HG03571 (cell line): Measurements from ENCODE around the gene ERVK3-1.
A peak's percentile ranks its signal among the peaks of the same experiment; 100 is the strongest.
"Not testable (repeated sequence)": the region's sequence is repeated elsewhere in the genome, so short reads cannot be mapped to it uniquely, and the experiment has no call there.

ENCODE experiments used
- ATAC-seq: cut with Tn5 transposase; IDR thresholded peaks from one replicate; pipeline ENCODE4 v1.9.1; 2021; ENCODE audit not compliant: unreplicated experiment

The ERVK3-1 gene

GRCh38 chr19:58338825-58339558 is 33.8 kb downstream of the ERVK3-1 start:
- no peak for ATAC-seq

GRCh38 chr19:58345558-58345957 is 40.4 kb downstream of the ERVK3-1 start:
- no peak for ATAC-seq

DNA sequence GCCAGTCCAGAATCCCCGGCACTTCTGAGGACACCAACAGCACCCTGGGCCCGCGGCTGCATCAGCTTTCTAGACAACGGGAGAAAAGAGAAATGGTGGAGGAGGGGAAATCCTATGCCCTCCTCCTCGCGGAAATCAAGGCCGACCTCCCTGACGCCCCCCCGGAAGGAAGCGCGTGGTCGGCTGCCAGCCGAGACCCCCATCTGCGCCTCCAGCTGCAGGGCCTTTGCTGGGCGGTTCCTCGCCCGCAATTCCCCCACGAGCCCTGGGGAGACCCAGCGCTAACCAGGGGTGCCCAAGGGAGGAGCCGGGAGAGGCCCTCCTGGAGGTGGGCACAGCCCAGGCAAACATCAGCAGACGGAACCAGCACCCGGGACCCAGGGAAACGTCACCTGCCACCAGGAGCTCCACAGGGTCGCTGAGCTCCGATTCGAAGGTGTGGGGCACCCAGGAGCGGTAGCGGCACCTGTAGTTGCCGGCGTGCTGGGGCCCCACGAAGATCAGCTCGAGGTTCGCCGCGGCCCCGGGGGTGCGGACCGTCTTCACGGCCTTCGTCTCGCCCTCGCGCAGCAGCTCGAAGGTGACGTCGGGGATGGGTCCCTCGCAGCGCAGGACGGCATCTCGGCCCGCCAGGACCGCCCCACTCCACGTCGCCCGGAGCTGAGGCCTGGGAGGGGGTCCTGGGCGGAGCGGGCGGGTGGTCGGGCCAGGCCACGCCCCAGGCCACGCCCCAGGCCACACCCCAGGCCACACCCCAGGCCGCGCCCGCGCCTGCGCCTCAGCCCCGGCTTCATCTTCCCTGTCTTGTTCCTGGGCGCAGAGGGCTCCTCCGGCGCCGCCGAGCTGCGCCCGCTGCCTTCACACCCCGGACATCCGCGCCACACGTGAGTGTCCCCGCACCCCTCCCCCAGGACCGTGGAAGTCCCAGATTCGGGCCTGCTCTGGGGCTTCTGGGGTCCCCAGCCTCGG is 42.1 kb downstream of the ERVK3-1 start:
- ATAC-seq, result peak; percentile 71

DNA sequence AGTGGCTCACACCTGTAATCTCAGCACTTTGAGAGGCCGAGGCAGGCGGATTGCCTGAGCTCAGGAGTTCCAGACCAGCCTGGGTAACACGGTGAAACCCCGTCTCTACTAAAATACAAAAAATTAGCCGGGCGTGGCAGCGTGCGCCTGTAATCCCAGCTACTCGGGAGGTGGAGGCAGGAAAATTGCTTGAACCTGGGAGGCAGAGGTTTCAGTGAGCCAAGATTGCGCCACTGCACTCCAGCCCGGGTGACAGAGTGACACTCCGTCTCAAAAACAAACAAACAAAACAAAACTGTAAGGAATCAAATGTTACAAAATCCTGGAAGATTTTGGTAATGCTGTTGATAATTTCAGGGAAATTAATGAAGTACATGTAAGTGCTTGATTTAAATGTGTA is 42.9 kb downstream of the ERVK3-1 start:
- not testable (repeated sequence) for ATAC-seq

- ATAC-seq, result no peak
Observed at GRCh38 chr19:58349590-58349989, 44.4 kb downstream of the ERVK3-1 start.

- no peak for ATAC-seq
Observed at GRCh38 chr19:58350001-58350861, 45.1 kb downstream of the ERVK3-1 start.

DNA sequence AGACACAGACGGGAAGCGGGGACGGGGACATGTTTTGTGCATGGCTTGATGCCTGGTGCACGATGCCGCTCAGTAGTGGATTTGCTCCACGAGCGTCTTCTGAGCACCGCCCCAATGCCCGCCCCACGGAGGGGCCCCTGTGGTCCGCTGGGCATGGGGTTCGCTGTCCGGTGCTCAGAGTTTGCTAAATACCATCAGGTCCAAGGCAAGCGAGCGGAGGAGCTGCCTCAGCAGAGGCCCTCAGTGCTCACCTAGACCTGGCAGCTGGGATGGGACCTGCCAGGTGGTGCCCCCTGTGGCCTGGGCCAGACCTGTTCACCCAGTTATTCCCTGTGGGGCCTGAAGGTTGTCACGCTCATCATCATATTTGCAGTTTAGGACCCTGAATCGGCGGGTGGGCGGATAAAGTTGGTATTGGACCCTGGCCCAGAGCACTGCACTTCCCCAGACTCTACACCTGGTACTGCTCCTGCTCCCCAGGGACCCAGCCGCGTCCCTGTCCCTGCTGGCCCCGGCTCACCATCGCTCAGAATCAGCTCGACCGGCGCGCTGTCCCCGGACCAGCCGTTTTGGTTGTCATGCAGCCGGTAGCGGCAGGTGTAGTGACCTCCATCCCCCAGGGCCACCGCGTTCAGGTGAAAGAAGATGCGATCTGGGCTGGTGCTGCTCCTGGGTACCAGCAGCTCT is 45.8 kb downstream of the ERVK3-1 start:
- ATAC-seq, result no peak

DNA sequence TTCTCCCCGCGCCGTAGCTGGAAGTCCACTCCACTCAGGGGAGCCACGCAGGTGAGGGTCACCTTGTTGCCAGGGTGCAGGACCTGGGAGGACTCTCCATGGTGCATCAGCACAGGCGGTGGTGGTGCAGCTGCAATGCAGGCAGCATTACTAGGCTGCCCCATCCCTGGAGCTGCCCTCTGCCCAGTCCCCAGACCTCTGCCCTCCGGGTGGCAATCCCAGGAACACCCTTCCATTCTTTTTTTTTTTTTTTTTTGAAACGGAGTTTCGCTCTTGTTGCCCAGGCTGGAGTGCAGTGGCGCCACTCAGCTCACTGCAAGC is 46.3 kb downstream of the ERVK3-1 start:
- ATAC-seq, result no peak

DNA sequence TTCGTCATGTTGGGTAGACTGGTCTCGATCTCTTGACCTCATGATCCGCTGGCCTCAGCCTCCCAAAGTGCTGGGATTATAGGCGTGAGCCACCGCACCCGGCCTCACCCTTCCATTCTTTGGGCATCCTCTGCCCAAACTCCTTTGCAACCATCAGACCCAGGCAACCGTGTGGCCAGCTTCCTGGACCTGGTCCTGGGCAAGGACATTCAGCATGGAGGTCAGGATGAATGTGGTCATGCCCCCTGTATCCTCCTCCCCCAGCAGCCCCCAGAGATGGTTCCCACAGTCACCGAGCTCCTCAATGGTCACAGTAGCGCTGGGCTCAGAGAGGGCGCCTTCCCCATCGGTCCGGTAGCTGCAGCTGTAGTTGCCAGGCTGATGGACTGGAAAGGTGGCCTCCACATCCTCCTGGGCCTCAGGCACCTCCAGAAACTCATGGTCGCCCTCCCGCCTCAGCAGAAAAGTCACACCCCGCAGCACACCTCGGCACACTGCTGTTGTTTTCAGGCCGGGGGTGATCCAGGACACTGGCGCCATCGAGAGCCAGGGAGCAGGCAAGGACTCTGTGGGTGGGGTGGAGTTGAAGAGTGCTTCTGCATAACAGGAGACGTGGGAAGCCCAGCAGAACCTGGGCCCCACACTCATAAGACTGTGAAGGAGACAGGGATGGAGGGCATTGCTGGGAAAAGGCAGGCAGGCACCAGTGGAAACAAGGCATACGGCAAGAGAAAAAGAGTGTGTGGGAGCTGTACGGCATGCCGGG is 47.0 kb downstream of the ERVK3-1 start:
- ATAC-seq, result no peak

DNA sequence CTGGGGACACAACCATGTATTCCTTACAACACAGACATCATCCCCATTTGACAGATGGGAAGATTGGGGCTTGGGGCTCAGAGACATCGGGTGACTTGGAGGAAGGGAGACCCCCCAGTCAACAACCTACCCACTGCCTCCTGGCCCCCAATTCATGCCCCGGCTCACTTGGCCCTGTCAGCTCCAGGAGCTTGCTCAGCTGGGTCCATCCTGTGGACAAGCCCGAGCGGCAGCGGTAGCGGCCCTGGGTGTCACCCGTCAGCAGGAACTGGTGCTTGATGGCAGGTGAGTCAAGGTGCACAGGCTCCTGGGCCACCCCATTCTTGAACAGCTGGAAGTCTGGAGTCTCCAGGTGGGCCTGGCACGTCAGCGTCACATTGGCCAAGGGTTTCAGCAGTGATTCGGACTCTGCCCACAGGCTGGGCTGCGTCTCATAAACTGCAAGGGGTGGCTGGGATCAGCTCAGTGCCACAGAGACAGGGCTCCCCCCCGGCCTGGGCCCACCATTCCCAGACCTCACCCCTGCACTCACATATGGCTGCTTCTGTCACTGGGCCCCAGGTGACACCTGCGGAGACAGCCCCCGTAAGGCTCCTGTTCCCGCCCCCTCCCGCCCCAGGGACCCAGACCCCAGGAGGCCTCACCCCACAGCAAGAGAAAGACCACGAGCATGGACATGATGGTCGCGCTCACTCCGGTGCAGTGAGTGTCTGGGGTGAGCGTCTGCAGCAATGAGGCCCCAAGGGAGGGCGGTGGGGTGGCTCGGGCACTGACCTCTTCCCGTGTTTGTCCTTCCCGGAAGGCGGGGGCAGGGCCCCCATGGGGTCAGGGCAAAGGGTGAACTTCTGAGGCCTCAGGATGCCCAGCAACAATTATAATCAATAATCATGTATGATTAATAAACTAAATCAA is 47.8 kb downstream of the ERVK3-1 start, which contains the start of gene A1BG:
Gene A1BG (minus strand): TSS at position 733 of the 912 bp plus-strand sequence. CDS start 55 bp downstream, at position 678.
- no peak for ATAC-seq

DNA sequence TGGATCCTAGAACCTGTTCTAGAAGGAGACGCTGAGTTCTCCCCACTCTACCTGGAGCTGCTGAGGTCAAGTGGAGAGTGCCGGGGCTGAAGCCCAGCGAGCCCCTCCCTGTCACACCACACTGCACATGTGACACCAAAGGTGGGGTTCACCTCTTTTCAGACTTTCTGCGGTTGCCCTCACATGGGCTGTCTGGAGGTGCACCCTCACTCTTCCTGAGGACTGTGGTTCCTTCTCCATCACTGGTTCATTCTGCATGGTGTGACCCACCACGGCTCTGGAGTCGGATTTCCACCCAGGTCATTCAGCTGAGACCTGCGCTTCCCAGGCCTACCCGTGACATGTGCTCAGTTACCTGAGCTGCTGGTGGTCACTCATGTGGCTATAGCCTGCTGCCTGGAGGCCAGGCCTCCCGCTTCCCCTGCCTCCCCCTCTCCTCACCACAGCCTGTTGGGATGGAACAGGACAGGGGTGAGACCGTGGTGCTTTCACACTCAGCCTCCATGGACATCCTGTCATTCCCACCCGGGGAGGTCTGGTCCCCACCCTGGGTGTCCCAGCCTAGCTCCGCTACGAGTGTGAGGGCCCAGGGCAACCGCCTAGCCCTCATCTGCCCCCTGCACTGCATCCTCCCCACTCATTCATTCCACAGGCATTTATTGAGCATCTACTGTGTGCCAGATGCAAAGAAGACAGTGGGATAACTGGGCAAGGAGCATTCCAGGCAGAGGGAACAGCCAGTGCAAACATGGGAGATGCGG is 48.7 kb downstream of the ERVK3-1 start:
- ATAC-seq, result no peak

DNA sequence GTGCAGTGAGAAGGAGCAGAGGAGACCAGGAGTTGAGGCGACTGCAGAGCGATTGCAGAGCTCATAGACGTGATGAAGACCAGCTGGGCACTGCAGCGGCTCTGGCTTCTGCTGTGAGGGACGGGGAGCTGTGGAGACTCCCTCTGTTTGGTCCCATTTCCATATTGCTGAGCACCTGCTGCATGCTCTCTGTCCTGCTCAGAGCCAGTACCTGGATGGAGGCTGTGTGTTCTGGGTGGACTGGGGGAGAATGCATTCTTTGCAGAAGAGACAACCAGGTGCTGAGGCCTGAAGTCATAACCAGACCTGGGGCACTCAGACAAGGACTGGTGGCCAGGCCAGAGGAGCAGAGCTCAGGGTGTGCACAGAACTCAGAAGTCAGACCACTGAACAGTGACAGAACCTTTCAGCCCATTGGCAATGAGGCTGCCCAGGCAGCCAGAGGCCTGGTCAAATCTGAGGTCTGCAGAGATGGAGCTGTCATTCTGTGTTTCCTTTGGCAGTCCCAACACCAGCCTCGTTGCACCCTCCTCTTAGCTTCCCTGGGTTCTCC is 49.4 kb downstream of the ERVK3-1 start:
- no peak for ATAC-seq

GRCh38 chr19:58355215-58355796 is 50.1 kb downstream of the ERVK3-1 start:
- no peak for ATAC-seq

DNA sequence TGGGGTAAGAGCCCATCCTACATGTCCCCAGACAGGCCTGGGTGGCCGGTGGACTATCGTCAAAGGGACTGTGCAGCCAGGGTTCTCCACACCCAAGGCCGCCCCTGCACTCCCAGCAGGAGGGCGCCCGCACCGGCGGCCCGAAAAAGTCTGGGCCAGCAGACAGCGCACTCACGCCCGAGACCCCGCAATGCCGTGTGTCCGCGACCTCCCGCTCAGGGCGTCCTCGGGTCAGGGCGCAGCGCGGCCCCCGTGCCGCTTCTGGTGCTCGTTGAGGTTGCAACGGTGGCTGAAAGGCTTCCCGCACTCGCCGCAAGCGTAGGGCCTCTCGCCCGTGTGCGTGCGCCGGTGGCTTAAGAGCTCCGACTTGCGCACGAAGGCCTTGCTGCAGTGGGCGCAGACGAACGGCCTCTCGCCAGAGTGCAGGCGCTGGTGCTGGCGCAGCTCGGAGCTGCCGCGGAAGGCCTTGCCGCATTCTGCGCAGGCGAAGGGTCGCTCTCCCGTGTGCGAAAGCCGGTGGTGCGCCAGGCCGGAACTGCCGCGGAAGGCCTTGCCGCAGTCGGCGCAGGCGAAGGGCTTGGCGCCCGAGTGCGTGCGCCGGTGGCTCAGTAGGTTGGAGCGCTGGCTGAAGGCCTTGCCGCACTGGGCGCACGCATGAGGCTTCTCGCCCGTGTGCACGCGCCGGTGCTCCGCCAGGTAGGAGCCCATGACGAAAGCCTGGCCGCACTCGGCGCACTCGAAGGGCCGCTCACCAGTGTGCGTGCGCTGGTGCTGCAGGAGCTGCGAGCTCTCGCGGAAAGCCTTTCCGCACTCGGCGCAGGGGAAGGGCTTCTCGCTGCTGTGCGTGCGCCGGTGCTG is 51.0 kb downstream of the ERVK3-1 start:
- ATAC-seq, result no peak

GRCh38 chr19:58356766-58357480 is 51.7 kb downstream of the ERVK3-1 start:
- ATAC-seq, result no peak
